Thyroid gland (tissue), 4 donors: ENCODE results near the gene CYB5R4. TPM values are rescaled to one million over a fixed set of nuclear protein-coding genes. Genes with fewer than 3 reads are reported as not detected.

Source experiments
- DNase-seq, 2 donors: peaks; one replicate each; pipeline ENCODE4 v3.0.0-alpha.2; 2019
- H3K27ac ChIP-seq, 3 donors: fragments of 200-600 bp; sonication (generic); 1 replicate in 2 of 3; 2 replicates in 1 of 3; pipeline ENCODE4 v1.5.1; 2016 to 2019; ENCODE audit warnings: mild to moderate bottlenecking in 1 of 3, moderate library complexity in 1 of 3
- H3K27me3 ChIP-seq: fragments of 200-600 bp; sonication (generic); one replicate; pipeline ENCODE4 v1.5.1; 2019
- H3K36me3 ChIP-seq, 2 donors: fragments of 200-600 bp; sonication (generic); one replicate each; pipeline ENCODE4 v1.5.1; 2016 to 2019
- H3K4me1 ChIP-seq, 2 donors: fragments of 200-600 bp; sonication (generic); one replicate each; pipeline ENCODE4 v1.5.1; 2017 to 2019
- H3K4me3 ChIP-seq, 3 donors: fragments of 200-600 bp; sonication (generic); replicated peaks in 1 of 3; 1 replicate in 2 of 3; 2 replicates in 1 of 3; pipeline ENCODE4 v1.5.1; 2016; ENCODE audit warnings: mild to moderate bottlenecking in 1 of 3
- H3K9me3 ChIP-seq: fragments of 200-600 bp; sonication (generic); one replicate; pipeline ENCODE4 v1.5.1; 2017
- POLR2A ChIP-seq, 2 donors: fragments of 450-650 bp; IDR thresholded peaks; one replicate each; pipeline ENCODE4 v1.6.1; 2017; ENCODE audit warnings: antibody characterized with exemption in 2 of 2, mild to moderate bottlenecking in 2 of 2, moderate library complexity in 1 of 2
- WGBS, 2 donors: methylation state at CpG; one replicate each; pipeline ENCODE4 v1.1.5; 2017; 5-methylcytosine and 5-hydroxymethylcytosine counted together
- intact Hi-C: fragments of 100-400 bp; cut with DNase I; formaldehyde crosslinking; loops from one replicate; pipeline ENCODE4 v1.15.1; 2023
- total RNA-seq, 4 donors: library from RNA; depleted of rRNA; stranded (reverse); fragments of >200 nt; gene quantifications; one replicate each; pipeline ENCODE4 v1.2.3, GENCODE V29; 2016
- TF ChIP-seq, protein P1 (sequence below), 6 experiments: fragments of 200-600 bp in 3 of 6; fragments of 450-650 bp in 3 of 6; sonication (generic) in 3 of 6; IDR thresholded peaks; one replicate each; pipeline ENCODE4 v1.5.1; 2016 to 2019; ENCODE audit warnings: antibody characterized with exemption in 6 of 6, mild to moderate bottlenecking in 2 of 6, inconsistent platforms in 1 of 6, moderate library complexity in 1 of 6

CYB5R4 gene
- total RNA-seq, 4 donors from 2014 or later, result 6.4 to 12.5 (median 9.0) TPM

DNA sequence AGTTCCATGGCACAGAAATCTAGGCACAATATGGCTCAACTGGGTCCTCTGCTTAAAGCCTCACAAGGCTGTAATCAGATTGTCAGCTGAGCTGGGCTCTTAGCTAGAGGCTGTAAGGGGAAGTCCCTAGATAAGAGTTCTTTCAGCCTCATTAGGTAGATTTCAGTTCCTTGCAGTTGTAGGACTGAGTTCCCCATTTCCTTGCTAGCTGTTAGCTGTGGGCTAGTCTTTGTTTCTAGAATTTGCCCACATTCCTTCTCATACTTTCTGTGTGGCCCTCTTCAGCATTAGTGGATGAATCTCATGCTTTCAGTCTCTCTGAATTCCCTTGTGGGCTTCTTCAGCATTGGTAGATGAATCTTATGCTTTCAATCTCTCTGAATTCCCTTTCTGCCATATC is 103.1 kb downstream of the CYB5R4 start:
- H3K4me3 ChIP-seq, result no peak overlapping the region
- H3K27ac ChIP-seq, result no peak overlapping the region
- H3K36me3 ChIP-seq, result peaks cover 0 to 7% of the 10 kb centered on the region in 2 donors
- H3K27me3 ChIP-seq, result no peaks in the 10 kb centered on the region
- H3K9me3 ChIP-seq, result no peaks in the 10 kb centered on the region
- intact Hi-C loops, result no loop called here
- DNase-seq, result no peak
- TF ChIP-seq, protein P1, sequence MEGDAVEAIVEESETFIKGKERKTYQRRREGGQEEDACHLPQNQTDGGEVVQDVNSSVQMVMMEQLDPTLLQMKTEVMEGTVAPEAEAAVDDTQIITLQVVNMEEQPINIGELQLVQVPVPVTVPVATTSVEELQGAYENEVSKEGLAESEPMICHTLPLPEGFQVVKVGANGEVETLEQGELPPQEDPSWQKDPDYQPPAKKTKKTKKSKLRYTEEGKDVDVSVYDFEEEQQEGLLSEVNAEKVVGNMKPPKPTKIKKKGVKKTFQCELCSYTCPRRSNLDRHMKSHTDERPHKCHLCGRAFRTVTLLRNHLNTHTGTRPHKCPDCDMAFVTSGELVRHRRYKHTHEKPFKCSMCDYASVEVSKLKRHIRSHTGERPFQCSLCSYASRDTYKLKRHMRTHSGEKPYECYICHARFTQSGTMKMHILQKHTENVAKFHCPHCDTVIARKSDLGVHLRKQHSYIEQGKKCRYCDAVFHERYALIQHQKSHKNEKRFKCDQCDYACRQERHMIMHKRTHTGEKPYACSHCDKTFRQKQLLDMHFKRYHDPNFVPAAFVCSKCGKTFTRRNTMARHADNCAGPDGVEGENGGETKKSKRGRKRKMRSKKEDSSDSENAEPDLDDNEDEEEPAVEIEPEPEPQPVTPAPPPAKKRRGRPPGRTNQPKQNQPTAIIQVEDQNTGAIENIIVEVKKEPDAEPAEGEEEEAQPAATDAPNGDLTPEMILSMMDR (IDR thresholded peaks at IDR 0.05), result no peak
- TF ChIP-seq POLR2A (IDR thresholded peaks at IDR 0.05), result no peak
- H3K4me1 ChIP-seq, result no peaks in the 10 kb centered on the region

GRCh38 chr6:83966539-83966938 is 107.0 kb downstream of the CYB5R4 start:
- Histone ChIP-seq H3K4me3 (no peak overlapping the region), H3K27me3 (no peaks in the 10 kb centered on the region), H3K36me3 (peaks cover 0 to under 1% of the 10 kb centered on the region in 2 donors), H3K9me3 (no peaks in the 10 kb centered on the region), H3K4me1 (no peaks in the 10 kb centered on the region), H3K27ac (no peak overlapping the region)
- TF ChIP-seq POLR2A (IDR thresholded peaks at IDR 0.05), result no peak
- TF ChIP-seq, protein P1 (IDR thresholded peaks at IDR 0.05), result no peak
- no peak for DNase-seq
- WGBS, 2 donors, result 98% methylated on average over 4 of the region's 4 CpGs
- intact Hi-C loops, result no loop called here

DNA sequence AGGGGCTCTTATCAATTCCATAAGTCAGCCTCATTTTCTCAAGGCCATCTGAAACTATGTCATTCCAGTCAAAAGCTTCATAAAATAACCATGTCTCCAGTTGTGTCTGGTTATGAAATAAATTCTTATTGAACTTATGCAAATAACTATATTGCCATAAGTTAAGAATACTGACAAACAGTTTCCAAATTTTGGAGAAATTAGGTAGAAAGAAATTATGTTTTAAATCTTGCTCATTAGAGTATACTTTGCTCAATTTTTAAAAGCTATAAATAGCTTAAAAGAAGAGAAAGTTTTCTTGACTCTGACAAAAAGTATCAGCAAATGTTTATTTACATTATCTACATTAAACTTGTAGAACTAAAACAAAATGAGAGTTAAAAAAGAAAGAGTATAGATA is 111.1 kb downstream of the CYB5R4 start:
- no peaks in the 10 kb centered on the region for H3K27me3 ChIP-seq
- no peaks in the 10 kb centered on the region for H3K4me1 ChIP-seq
- intact Hi-C loops, result no loop called here
- no peak overlapping the region for H3K27ac ChIP-seq
- no peaks in the 10 kb centered on the region for H3K36me3 ChIP-seq
- TF ChIP-seq POLR2A (IDR thresholded peaks at IDR 0.05), result no peak
- TF ChIP-seq, protein P1 (IDR thresholded peaks at IDR 0.05), result no peak
- DNase-seq, result no peak
- no peaks in the 10 kb centered on the region for H3K9me3 ChIP-seq
- H3K4me3 ChIP-seq, result no peak overlapping the region

DNA sequence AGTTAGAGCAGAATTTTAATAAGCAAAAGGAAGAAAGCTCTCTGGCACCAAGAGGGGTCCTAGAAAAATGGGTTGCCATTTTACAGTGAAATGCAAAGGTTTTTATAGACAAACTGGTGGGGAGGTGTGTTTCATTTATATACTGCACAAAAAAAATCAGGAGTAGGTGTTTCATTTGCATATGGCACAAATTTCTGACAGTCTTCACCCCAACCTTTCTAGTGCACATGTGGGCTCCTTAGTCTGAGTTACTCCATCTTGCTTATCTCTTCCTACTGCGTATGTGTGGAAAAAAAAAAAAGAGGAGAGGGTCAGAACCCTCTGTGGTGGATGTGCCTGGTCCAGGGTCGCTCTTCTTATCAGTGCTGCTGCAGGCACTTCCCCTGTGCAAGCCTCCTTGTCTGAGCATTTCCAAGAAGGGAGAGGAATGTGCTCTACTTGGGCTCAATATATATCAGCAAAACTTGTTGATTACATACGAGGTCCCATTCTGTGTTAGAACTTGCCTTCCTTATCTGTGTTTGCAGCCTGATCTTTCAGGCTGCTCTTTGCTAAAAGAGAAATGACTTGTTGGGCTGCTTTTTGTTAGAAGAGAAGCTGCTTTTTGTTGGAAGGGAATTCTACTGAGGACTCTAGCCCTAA is 115.0 kb downstream of the CYB5R4 start:
- intact Hi-C loops, result no loop called here
- Histone ChIP-seq H3K4me1 (no peaks in the 10 kb centered on the region), H3K4me3 (no peak overlapping the region), H3K36me3 (no peaks in the 10 kb centered on the region), H3K27ac (no peak overlapping the region), H3K9me3 (no peaks in the 10 kb centered on the region), H3K27me3 (no peaks in the 10 kb centered on the region)
- DNase-seq, result no peak
- WGBS, 2 donors, result 48 to 68% methylated on average over 3 of the region's 3 CpGs
- TF ChIP-seq POLR2A (IDR thresholded peaks at IDR 0.05), result no peak
- TF ChIP-seq, protein P1 (IDR thresholded peaks at IDR 0.05), result no peak

DNA sequence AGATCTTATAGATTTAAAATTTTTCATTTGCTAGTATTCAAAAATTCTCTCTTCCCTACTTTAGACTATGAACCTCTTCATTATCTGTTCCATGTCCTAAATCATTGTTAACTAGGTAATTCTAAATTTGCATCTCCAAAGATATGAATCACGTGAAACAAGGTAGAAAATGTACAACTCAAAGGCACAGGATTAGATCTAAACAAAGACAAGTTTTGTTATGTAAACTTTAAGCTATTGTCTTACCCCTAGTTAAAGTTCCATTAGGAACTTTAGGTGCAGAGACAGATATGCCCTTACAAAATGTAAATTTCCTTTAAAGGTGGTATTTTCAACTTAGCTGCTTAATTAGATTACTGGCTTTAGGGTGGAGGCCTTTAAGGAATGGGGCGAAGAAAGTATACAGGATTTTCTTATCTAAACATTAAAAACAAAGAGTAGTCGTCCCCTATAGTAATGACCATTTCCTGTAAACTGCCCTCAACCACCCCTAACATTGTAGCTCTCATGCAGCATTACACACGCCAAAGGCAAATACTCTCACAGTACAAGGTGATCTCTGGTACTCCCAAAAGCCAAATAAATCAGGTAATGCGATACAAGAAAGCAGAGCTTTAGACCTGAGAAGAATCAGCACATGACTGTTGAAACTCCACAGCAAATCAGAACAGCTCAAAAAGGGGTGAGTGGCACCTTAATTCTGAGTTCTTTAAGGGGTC is 116.7 kb downstream of the CYB5R4 start:
- no peaks in the 10 kb centered on the region for H3K36me3 ChIP-seq
- no peaks in the 10 kb centered on the region for H3K27me3 ChIP-seq
- intact Hi-C loops, result no loop called here
- H3K27ac ChIP-seq, result no peak overlapping the region
- no peak overlapping the region for H3K4me3 ChIP-seq
- H3K4me1 ChIP-seq, result no peaks in the 10 kb centered on the region
- no peak for TF ChIP-seq POLR2A (IDR thresholded peaks at IDR 0.05)
- TF ChIP-seq, protein P1 (IDR thresholded peaks at IDR 0.05), result no peak
- no peak for DNase-seq
- 58 to 62% methylated on average over 5 of the region's 5 CpGs for WGBS, 2 donors
- H3K9me3 ChIP-seq, result no peaks in the 10 kb centered on the region
